GM18867 (cell line): ENCODE measurements around the gene CCR8.
"Not testable (repeated sequence)": the region's sequence is repeated elsewhere in the genome, so short reads cannot be mapped to it uniquely, and the experiment has no call there.

Experiments
- ATAC-seq: cut with Tn5 transposase; IDR thresholded peaks from one replicate; pipeline ENCODE4 v1.9.1; 2021; ENCODE audit warnings: mild to moderate bottlenecking, moderate library complexity; ENCODE audit not compliant: unreplicated experiment

Gene CCR8

DNA sequence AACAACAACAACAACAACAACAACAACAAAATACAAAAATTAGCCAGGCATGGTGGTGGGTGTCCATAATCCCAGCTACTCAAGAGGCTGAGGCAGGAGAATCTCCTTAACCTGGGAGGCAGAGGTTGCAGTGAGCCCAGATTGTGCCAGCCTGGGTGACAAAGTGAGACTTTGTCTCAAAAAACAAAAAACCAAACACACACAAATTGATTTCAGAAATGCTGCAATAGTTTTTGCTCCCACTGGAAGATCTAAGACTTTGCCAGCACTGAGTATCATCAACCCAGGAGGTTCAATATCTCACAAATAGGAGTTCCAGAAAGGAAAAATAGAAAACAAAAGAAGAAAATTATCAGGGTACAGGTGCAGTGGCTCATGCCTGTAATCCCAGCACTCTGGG, 16.2 kb upstream of the CCR8 start:
- no peak for ATAC-seq

DNA sequence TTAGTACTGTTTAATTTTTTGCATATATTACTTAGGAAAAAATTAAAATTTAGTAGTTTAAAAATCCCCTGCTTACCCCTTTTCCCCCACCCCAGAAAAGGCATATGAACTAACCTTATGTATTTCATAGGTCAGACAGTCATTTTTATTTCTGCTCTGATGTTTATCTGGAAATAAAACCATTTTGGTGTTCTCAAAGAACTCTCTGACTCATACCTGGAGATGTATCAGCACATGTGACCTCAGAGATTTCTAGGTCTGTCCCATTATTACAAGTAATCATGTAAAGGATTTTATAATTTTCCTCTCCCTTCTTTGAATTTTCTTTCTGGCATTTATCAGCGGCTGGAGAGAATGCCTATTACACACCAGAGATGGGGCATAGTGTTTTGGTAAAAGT, 14.1 kb upstream of the CCR8 start:
- ATAC-seq, result no peak

DNA sequence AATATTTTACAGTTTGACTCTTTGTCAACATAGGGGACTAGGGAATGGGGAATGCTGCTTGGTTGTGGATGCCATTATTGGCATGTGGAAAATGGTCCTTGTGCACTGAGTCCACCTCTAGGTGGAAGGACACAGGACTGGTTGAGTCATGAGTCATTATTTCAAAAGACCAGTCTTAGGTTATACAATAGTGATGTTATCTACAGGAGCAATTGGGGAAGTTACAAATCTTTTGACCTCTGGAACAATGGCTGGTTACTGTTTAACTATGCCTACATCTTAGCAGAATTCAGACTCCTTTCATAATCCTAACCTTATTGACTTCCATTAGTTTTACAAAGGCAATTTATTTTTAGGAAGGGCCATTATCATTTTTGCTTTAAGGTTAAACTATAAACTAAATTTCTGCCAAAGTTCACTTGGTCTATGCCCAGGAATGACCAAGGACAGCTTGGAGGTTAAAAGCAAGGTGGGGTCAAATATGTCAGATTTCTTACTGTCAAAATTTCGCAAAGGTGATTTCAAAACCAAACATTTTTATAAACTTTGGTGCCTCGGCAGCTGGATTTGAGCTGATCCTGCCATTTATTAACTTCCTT, 11.8 kb upstream of the CCR8 start:
- no peak for ATAC-seq

DNA sequence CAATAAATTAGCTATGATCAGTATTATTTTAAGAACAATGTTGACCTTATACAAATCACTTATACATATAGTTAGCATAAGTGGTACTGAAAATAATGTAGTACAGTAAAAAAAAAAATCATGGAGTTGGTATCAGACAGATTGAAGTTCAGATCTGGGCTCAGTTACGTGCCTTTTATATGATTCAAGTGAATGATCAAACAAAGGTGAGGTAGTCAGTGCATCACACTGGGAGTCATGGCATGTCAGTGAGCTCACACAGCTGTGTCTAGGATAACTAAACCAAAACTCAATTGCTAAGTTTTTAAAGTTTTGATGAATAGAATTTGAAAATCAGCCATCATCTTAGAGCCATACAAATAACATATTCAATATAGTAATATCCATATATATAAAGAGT, 11.2 kb upstream of the CCR8 start:
- no peak for ATAC-seq

DNA sequence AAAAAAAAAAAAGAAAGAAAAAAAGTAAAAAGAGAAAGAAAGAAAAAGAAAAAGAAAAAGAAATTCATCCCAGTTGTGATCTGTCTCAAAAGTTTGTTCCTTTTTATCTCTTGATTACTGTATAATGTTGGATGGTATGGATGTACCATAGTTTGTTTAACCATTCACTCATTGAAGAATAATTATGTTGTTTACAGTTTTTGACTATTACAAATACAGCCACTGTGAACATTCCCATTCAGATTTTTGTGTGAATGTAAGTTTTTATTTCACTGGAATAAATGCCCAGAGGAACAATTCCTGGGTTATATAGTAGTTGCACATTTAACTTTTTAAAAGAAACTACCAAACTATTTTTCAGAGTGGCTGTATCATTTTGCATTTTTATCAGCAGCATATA, 10.3 kb upstream of the CCR8 start:
- no peak for ATAC-seq

DNA sequence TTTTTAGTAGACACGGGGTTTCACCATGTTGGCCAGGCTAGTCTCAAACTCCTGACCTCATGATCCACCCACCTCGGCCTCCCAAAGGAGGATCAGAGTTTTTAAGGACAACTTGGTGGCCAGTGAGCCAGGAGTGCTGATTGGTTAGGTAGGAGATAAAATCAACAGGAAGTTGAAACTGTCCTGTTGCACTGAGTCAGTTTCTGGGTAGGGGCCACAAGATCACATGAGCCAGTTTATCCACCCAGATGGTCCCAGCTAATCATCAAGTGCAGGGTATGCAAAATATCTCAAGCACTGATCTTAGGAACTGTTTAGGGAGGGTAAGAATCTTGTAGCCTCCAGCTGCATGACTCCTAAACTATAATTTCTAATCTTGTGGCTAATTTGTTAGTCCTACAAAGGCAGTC, 7.9 kb upstream of the CCR8 start:
- ATAC-seq, result not testable (repeated sequence)

DNA sequence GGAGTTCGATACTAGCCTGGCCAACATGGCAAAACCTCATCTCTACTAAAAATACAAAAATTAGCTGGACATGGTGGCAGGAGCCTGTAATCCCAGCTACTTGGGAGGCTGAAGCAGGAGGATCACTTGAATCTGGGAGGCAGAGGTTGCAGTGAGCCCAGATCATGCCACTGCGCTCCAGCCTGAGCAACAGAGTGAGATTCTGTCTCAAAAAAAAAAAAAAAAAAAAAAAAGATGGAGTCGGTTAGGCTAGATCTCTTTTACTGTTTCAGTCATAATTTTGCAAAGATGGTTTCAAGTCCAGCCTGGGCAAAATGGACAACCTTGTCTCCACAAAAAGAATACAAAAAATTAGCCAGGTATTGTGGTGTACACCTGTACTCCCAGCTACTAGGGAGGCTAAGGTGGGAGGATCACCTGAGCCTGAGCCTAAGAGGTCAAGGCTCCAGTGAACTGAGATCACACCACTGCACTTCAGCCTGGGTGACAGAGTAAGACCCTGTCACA, 7.2 kb upstream of the CCR8 start:
- ATAC-seq, result not testable (repeated sequence)

DNA sequence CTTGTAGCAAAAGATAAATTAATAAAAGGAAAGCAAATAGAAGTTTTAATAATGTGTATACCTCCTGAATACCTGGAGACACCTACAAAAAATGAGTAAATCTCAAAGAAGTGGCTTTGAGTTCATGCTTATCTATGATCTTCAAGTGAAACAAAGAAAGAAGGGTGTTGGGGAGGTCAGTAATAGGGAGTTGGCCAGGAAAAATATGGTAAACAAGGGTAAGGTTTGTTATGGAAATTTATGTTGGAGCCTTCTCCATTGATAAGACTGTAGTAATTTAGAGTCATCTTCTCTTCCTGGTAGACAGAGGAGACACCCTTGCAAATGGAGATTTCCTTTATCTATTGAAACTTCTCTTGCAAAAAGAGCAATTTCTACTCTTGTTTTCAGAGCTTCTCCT, 6.6 kb upstream of the CCR8 start:
- no peak for ATAC-seq

DNA sequence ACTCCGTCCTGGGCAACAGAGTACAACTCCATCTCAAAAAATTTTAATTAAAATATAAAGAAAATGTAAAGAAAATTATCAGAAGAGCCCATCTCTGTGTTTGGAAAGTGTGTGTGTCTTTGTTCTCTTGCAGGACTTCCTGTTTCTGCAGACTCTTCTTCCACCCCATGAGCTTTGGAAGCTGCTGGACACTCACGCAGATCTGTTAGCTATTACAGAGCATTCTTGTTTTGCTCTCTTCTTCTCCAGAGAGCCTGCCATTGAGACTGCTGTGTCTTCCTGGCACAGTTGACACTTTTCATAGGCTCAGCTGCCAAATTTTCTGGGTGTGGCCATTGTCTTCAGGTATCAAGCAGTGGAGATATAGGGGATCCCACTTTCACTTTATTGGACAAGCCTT, 6.0 kb upstream of the CCR8 start:
- ATAC-seq, result no peak

DNA sequence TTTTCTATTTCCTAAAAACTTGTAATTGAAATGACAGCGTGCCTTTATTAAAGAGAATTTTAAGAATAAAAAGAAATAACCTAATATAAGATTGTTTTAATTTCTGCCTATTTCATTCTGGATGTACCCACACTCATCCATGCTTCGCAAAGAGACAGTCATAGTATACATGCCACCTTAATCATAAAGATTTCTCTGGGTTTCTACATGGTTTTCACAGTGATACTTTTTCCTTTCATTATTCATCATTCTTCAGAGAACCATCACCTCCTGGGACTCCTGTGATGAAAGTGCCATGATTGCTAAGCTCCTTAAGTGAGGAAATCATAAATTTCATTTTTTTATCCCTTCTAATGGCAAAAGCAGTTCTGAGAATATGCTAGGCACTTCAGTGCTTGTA, 4.3 kb upstream of the CCR8 start:
- ATAC-seq, result no peak

DNA sequence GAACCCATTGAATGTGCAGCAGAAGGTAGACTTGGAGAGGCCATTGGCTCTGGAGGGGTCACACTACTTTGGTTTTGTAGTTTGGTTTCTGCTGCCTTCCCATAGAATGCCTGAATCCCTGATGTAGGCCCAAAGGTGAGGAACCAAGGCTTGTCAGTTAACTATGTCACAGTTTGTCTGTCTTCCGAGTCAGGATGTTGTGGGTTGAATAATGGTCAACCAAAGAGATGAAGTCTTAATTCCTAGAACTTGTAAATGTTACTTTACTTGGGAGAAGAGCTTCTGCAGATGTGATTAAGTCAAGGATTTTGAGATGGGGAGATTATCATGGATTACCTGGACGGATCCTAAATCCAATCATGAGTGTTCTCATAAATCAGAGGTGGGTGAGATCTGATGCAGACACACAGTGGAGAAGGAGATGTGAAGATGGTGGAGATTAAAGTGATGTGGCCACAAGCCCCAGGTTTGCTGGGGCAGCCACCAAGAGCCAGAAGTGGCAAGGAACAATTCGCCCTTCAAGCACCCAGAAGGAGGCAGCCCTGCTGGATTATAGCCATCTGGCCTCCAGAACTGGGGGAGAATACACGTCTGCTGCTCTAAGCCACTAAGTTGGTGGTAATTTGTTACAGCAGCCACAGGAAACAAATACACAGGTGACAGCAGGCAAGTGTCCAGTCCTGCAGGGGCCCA, 2.3 kb upstream of the CCR8 start:
- ATAC-seq, result peak; percentile 18

DNA sequence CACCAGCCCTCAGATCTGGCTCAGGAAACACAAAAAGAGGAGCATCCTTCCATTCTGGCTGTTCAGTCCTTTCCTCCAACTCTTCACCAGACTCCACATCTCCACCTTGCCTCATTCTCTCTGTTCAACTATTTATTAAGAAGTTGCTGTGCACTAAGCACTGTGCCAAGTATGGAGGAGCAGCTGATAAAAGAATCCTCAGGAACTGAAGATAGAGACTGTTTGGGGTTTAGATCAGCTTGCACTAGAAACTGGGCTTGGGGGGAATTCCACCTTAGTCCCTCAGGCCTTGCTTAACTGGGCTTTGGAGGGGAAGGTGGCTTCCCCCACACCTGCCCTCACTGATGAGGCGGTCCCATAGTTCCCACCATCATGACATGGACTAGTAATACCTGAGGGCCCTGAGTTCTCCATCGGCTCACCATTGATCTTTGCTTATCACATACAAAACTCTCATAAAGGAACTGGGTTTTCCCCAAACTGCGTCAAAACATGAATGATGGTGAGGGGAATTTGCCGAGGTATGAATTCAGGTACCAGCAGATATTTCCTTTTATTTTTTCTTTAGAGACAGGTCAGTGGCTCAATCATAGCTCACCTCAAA, 1.7 kb upstream of the CCR8 start:
- ATAC-seq, result peak; percentile 63

DNA sequence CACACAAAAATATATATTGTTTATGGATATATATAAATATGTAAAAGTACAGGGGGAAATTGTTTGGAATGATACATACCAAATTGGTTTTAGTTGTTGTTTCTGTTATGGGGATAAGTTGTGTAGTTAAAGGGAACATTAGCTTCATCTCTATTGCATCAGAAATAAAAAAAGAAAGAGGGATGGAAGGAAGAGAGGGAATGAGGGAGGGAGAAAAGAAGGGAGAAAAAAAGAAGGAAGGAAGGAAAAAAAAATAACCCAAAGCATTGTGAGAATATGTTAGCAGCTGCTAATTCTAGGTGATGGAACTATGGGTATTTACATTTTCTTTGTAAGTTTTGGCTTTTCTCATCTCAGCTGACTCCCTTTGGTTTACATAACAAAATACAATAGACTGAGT, 1.3 kb downstream of the CCR8 start:
- ATAC-seq, result no peak

DNA sequence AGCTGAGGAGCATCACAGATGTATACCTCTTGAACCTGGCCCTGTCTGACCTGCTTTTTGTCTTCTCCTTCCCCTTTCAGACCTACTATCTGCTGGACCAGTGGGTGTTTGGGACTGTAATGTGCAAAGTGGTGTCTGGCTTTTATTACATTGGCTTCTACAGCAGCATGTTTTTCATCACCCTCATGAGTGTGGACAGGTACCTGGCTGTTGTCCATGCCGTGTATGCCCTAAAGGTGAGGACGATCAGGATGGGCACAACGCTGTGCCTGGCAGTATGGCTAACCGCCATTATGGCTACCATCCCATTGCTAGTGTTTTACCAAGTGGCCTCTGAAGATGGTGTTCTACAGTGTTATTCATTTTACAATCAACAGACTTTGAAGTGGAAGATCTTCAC, 3.0 kb downstream of the CCR8 start:
- no peak for ATAC-seq

DNA sequence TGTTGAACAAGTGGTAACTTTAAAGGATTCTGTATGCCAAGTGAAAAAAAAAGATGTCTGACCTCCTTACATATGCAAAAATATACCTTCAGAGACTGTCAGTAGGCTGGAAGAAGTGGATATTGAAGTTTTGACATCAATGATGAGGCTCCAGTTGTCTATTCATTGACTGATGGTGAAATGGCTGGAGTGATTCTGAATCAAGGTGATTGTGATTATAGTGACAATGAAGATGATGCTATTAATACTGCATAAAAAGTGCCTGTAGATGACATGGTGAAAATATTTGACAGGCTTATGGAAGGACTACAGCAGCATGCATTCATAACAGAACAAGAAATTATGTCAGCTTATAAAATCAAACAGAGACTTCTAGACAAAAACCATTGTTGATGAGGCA, 4.1 kb downstream of the CCR8 start:
- ATAC-seq, result no peak

DNA sequence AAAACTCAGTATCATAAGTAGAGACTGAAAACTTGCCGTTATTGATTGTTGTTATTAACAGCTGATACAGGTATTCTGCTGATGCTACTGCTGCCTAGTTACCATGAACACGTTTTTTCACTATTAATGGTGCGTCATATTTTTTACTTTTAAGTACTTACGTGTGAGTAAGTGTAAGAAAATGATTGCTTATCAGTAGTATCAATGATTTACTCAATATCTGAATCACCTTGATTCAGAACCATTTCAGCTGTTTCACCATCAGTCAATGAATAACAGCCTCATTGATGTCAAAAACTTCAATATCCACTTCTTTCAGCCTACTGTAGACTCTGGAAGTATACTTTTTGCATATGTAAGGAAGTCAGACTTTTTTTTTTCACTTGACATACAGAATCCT, 4.7 kb downstream of the CCR8 start:
- ATAC-seq, result no peak

DNA sequence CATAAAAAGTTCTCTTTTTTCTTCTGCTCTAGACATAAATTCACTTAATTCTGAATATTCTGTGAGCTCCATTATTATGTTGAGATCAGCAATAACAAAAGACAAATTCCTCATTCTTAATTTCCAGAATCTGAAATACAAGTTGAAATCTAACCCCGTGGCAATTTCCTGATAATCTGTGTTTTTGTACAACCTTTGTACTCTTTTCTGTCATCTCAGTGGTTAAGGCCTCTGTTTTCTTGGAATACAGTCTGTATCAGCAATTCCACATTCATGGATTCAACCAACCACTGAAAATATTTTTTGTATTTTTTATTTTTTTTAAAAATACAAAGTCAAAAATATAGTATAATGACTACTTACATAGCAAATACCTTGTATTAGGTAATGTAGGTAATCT, 8.7 kb downstream of the CCR8 start:
- no peak for ATAC-seq

DNA sequence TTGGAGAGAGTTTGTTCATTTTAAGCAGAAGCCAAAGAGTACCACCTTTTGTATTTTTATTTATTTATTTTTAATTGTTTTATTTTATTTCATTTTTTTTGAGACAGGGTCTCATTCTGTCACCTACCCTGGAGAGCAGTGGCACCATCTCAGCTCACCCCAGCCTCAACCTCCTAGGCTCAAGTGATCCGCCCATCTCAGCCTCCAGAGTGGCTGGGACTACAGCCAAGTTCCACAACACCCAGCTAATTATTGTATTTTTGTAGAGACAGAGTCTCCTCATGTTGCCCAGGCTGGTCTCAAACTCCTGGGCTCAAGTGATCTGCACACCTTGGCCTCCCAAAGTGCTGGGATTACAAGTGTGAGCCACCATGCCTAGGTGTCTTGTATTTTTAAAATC, 9.6 kb downstream of the CCR8 start:
- ATAC-seq, result no peak

DNA sequence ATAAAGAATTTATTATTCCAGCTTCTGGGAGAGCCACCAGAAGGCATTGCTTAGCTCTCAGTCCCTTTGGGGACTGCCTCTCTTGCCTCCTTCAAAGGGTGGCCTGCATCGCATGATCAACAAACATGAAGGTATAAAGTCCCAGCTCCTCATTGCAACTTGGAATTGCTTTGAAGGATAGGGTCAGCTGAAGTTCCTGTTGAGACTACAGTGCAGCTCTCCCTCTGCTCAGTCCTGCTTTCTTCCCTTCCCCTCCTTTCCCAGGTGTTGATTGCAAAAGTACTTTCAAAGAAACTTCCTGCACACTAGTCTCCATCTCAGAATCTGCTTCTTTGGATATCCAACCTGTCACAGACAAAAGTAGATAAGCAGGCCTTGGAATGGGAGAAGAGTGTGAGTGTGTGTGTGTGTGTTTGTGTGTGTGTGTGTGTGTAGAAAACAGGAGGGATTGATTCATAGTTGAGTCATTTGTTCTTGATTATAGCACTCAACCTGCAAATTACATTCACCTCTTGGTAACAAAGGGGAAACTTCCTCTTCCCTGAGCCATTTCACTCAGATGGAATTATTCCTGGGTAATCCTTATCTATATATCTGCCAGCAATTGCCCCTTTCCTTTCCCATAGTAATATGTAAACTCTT, 13.7 kb downstream of the CCR8 start:
- no peak for ATAC-seq

DNA sequence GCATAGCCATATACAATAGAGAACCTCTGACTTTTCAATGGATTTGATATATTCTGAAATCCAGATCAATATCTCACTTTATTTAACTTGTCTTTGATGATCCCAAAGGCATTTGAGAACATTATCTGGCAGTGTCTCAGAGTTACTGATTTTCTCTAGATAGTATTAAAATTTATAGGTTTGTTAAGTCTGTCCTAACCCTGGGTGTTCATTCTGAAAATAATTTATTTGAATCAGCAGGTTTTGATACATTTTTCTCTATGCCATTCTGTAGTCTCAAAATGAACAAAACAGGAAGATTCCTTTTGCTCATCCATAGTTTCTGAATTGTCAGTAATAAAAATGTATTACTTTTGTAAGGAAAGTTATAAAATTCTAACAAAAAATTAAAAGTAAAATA, 14.3 kb downstream of the CCR8 start:
- ATAC-seq, result no peak

DNA sequence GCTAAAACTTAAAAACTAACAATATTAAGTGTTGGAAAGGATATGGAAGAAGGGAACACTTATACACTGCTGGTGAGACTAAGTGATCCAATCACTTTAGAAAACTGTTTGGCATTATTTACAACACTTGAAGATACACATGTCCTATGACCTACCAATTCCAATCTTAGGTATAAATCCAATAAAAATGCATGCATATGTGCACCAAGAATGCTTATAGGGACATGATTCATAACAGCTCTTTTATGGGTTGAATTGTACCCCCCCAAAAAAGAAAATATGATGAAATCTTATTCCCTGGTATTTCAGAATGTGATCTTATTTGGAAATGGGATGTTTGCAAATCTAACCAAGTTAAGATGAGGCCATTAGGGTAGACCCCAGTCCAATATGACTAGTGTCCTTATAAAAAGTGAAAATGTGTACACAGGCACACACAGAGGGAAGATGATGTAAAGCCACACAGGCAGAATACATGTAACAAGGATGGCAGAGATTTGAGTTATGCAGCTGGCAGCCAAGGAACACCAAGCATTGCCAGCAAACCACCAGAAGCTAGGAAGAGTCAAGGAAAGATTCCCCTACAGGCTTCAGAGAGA, 15.3 kb downstream of the CCR8 start:
- ATAC-seq, result no peak
